ENCODE data around the gene FOXM1. TPM values are rescaled to one million over a fixed set of nuclear protein-coding genes. Genes with fewer than 3 reads are reported as not detected.
A peak's percentile ranks its signal among the peaks of the same experiment; 100 is the strongest.

The FOXM1 gene
- total and polyA plus RNA-seq, 10 of the 15 experiments (the other 5 are each of a cell fraction or from before 2014, with no cell fraction given) = 15.1 to 63.2 (median 34.2) TPM

- peaks cover 3 to 18% of the 10 kb centered on the region in 2 experiments for H3K36me3 ChIP-seq (ENCODE audit: control insufficient read depth in 2 of 2, insufficient read depth in 2 of 2, low read length in 1 of 2)
- SMC1A ChIA-PET (ENCODE audit: uncharacterized antibody, unreplicated experiment) = interaction anchor here (0.6 kb wide), 1 partner anchor 49 kb away, joined by 3 read pairs; no protein-coding TSS in a partner anchor
- intact Hi-C loops (cut with micrococcal nuclease; ENCODE audit: unreplicated experiment) = no loop called here
- TF ChIP-seq BCL3 (IDR thresholded peaks at IDR 0.05; ENCODE audit: borderline replicate concordance, insufficient read depth, low read depth, low read length, poor library complexity, severe bottlenecking) (no peak), RAD21 (IDR thresholded peaks at IDR 0.05; ENCODE audit: insufficient read depth, low read depth, low read length) (no peak), TCF3 (IDR thresholded peaks at IDR 0.05; ENCODE audit: borderline replicate concordance, insufficient read depth, low read depth, low read length) (no peak), ATF7 (IDR thresholded peaks at IDR 0.05; ENCODE audit: low read depth) (no peak), NR2C2 (IDR thresholded peaks at IDR 0.05; ENCODE audit: borderline replicate concordance, control insufficient read depth, insufficient read length, low read depth) (no peak), PBX3 (IDR thresholded peaks at IDR 0.05; ENCODE audit: insufficient replicate concordance, low read depth, low read length) (no peak), CHD1 (IDR thresholded peaks at IDR 0.05; ENCODE audit: low read depth, low read length) (no peak), CTCF (IDR thresholded peaks at IDR 0.05 in 2 of 3, conservative IDR thresholded peaks at IDR 0.05 in 1 of 3; ENCODE audit: control insufficient read depth in 2 of 3, extremely low read depth in 1 of 3, insufficient read depth in 1 of 3, low read depth in 3 of 3, low read length in 3 of 3) (no peak), CEBPZ (IDR thresholded peaks at IDR 0.05; ENCODE audit: low read depth, low read length) (no peak), CREB1 (IDR thresholded peaks at IDR 0.05; ENCODE audit: low read depth) (no peak)
- TSS peak; percentile 28 for BruUV-seq (replicated peaks)
- no peak for FAIRE-seq
- 92% methylated on average over 4 of the region's 4 CpGs for WGBS (ENCODE audit: insufficient coverage, insufficient replicate concordance, low lambda C conversion rate, missing lambda C conversion rate)
- in situ Hi-C loops (cut with MboI) = no loop called here
- H3K79me2 ChIP-seq (ENCODE audit: control insufficient read depth, insufficient read depth, low read length) = no peaks in the 10 kb centered on the region
- no peak for DNase-seq (ENCODE audit: low read depth, low spot score)
- no peak for ATAC-seq
- no peak overlapping the region for H3K4me3 ChIP-seq
- H3K27ac ChIP-seq (ENCODE audit: control insufficient read depth, insufficient read depth) = no peak overlapping the region
- H4K20me1 ChIP-seq (ENCODE audit: control insufficient read depth, insufficient read depth) = no peaks in the 10 kb centered on the region; the same call in 1 of the 2 replicates
- POLR2A ChIA-PET = no interaction called here
- CTCF ChIA-PET = no interaction called here
- no peaks in the 10 kb centered on the region for H3K4me1 ChIP-seq (ENCODE audit: control insufficient read depth, insufficient read depth, low read length)
- no peak overlapping the region for H3K4me2 ChIP-seq (ENCODE audit: control insufficient read depth, insufficient read depth)
- H3K27me3 ChIP-seq (replicated peaks in 1 of 2; ENCODE audit: control insufficient read depth in 2 of 2, insufficient read depth in 2 of 2, low read length in 1 of 2) = no peaks in the 10 kb centered on the region
- H2AFZ ChIP-seq (ENCODE audit: control insufficient read depth, low read depth, low read length) = no peak overlapping the region
- H3K9ac ChIP-seq (ENCODE audit: control insufficient read depth, insufficient read depth, low read length) = no peak overlapping the region
- RAD21 ChIA-PET (ENCODE audit: unreplicated experiment) = no interaction called here
- no peaks in the 10 kb centered on the region for H3K9me3 ChIP-seq (replicated peaks; ENCODE audit: control insufficient read depth, insufficient read depth, low read length)
Measured at GRCh38 chr12:2825132-2825531, 51.8 kb downstream of the FOXM1 start.

Measured in GM12878 (cell line).